A549 (cell line): ENCODE measurements around the gene REELD1.

Experiments
- BHLHE40 ChIP-seq: IDR thresholded peaks from 2 replicates; pipeline ENCODE4 v1.6.1; 2012; ENCODE audit warnings: low read depth, low read length, inconsistent platforms
- CHD4 ChIP-seq: fragments of 200-600 bp; sonication (generic); IDR thresholded peaks from 2 replicates; pipeline ENCODE4 v1.6.1; 2016; ENCODE audit warnings: antibody characterized with exemption, mild to moderate bottlenecking, borderline replicate concordance
- CTCF ChIP-seq: fragments of >200 bp; sonication (Bioruptor Twin); formaldehyde crosslinking; IDR thresholded peaks from 3 replicates; pipeline ENCODE4 v1.5.1; 2016
- EP300 ChIP-seq, 2 experiments: fragments of >200 bp; sonication (Bioruptor Twin); formaldehyde crosslinking; IDR thresholded peaks; 2 replicates in 1 of 2; 3 replicates in 1 of 2; pipeline ENCODE4 v1.6.1; 2016 to 2017
- FOSB ChIP-seq: fragments of 250-450 bp; sonication (Bioruptor Pico); IDR thresholded peaks from 2 replicates; pipeline ENCODE4 v1.5.0; 2020; ENCODE audit warnings: mild to moderate bottlenecking, moderate library complexity
- HOXB13 ChIP-seq: fragments of 250-450 bp; sonication (Bioruptor Pico); IDR thresholded peaks from 2 replicates; pipeline ENCODE4 v1.5.0; 2020; ENCODE audit warnings: low read depth, mild to moderate bottlenecking, moderate library complexity
- MAFK ChIP-seq: fragments of 450-650 bp; IDR thresholded peaks from 2 replicates; pipeline ENCODE4 v1.6.1; 2014; ENCODE audit not compliant: partially characterized antibody
- POLR2A ChIP-seq: IDR thresholded peaks from 2 replicates; pipeline ENCODE4 v1.6.1; 2012; ENCODE audit warnings: mild to moderate bottlenecking, low read length
- RCOR1 ChIP-seq: fragments of 150-350 bp; IDR thresholded peaks from 2 replicates; pipeline ENCODE4 v1.6.1; 2014; ENCODE audit warnings: antibody characterized with exemption, low read length, low read depth
- REST ChIP-seq: fragments of 200-600 bp; sonication (generic); IDR thresholded peaks from 2 replicates; pipeline ENCODE4 v1.6.1; 2016; ENCODE audit warnings: antibody characterized with exemption, mild to moderate bottlenecking, moderate library complexity
- RFX5 ChIP-seq: fragments of 450-650 bp; IDR thresholded peaks from 2 replicates; pipeline ENCODE4 v1.7.1; 2014; ENCODE audit warnings: antibody characterized with exemption, mild to moderate bottlenecking, moderate library complexity
- TP53 ChIP-seq: fragments of 250-450 bp; sonication (Bioruptor Pico); IDR thresholded peaks from 2 replicates; pipeline ENCODE4 v1.5.0; 2021; ENCODE audit warnings: mild to moderate bottlenecking, moderate library complexity
- USF2 ChIP-seq: fragments of 450-650 bp; IDR thresholded peaks from 2 replicates; pipeline ENCODE4 v1.6.1; 2014; ENCODE audit warnings: antibody characterized with exemption

DNA sequence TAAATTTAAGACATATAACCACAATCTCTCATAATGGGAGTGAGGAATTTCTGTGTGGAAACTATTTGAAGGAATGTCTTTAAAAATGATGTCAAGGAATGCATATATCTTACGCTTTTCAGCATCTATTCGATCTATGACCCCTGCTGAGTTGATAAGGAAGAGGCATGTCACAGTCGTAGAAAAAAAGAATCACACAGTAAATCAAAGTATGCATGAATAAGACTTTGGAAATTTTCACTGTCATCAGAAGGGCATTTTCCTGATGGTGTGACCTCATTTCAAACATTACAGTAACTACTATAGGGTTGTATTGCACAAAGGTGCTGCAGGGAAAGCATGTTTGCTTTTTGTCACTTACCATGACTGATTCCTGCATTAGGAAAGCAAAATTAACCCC lies 41.5 kb downstream of the REELD1 start:
- no peak for TF ChIP-seq CTCF
- no peak for TF ChIP-seq TP53
- no peak for TF ChIP-seq RFX5
- no peak for TF ChIP-seq USF2
- TF ChIP-seq POLR2A: no peak
- TF ChIP-seq REST: no peak
- TF ChIP-seq EP300 (IDR thresholded peaks at IDR 0.05): peak; percentile 53 to 74; a peak in 3 of 5 replicates
- no peak for TF ChIP-seq CHD4
- TF ChIP-seq MAFK: no peak
- no peak for TF ChIP-seq HOXB13 (CRISPR knock-in tag)
- no peak for TF ChIP-seq FOSB (CRISPR knock-in tag)
- TF ChIP-seq RCOR1: no peak
- no peak for TF ChIP-seq BHLHE40
